Measurements from ENCODE around the gene PRRT3.

- no peak for TF ChIP-seq CTCF (IDR thresholded peaks at IDR 0.05; ENCODE audit: low read depth, low read length)
- no peak for TF ChIP-seq EZH2phosphoT487 (IDR thresholded peaks at IDR 0.05; ENCODE audit: low read depth)
Measured at GRCh38 chr3:9937486-9938238, 14.5 kb downstream of the PRRT3 start.
